Fibroblast of lung (primary cell): ENCODE results near the gene SPTAN1. TPM values are rescaled to one million over a fixed set of nuclear protein-coding genes. Genes with fewer than 3 reads are reported as not detected.

Source experiments
- DNase-seq, 2 donors: peaks; one replicate each; pipeline versions ENCODE4 v3.0.0 to v3.0.0-alpha.2; 2010; ENCODE audit warnings: low read depth in 2 of 2
- H2AFZ ChIP-seq: 2 replicates; pipeline ENCODE4 v1.5.1; 2012; ENCODE audit warnings: low read length, control low read depth, inconsistent platforms
- H3K27ac ChIP-seq: 2 replicates; pipeline ENCODE4 v1.5.1; 2011; ENCODE audit warnings: low read length, control low read depth; ENCODE audit not compliant: insufficient read depth
- H3K27me3 ChIP-seq: 2 replicates; pipeline ENCODE4 v1.5.1; 2011; ENCODE audit warnings: mild to moderate bottlenecking, low read length; ENCODE audit not compliant: control insufficient read depth, insufficient read depth
- H3K36me3 ChIP-seq: 2 replicates; pipeline ENCODE4 v1.5.1; 2011; ENCODE audit warnings: low read length; ENCODE audit not compliant: control insufficient read depth, insufficient read depth
- H3K4me1 ChIP-seq: 2 replicates; pipeline ENCODE4 v1.5.1; 2011; ENCODE audit warnings: low read length; ENCODE audit not compliant: control insufficient read depth, insufficient read depth; ENCODE audit errors: extremely low read depth
- H3K4me2 ChIP-seq: 2 replicates; pipeline ENCODE4 v1.5.1; 2011; ENCODE audit warnings: low read length, control low read depth; ENCODE audit not compliant: insufficient read depth; ENCODE audit errors: extremely low read depth
- H3K4me3 ChIP-seq, 4 experiments: fragments of 200-600 bp in 1 of 4; sonication (generic) in 1 of 4; replicated peaks in 1 of 4; 2 replicates each; pipeline ENCODE4 v1.5.1; 2011 to 2016; ENCODE audit warnings: low read length in 4 of 4, low read depth in 3 of 4, mild to moderate bottlenecking in 3 of 4, control low read depth in 2 of 4, inconsistent platforms in 1 of 4, mixed read lengths in 1 of 4; ENCODE audit not compliant: insufficient read depth in 1 of 4; ENCODE audit errors: control extremely low read depth in 1 of 4
- H3K79me2 ChIP-seq: 2 replicates; pipeline ENCODE4 v1.5.1; 2012; ENCODE audit warnings: mild to moderate bottlenecking, low read length, inconsistent platforms; ENCODE audit not compliant: control insufficient read depth, insufficient read depth
- H3K9ac ChIP-seq: 2 replicates; pipeline ENCODE4 v1.5.1; 2011; ENCODE audit warnings: mild to moderate bottlenecking, low read length, control low read depth; ENCODE audit not compliant: insufficient read depth
- H3K9me3 ChIP-seq: 2 replicates; pipeline ENCODE4 v1.5.1; 2012; ENCODE audit warnings: low read depth, low read length; ENCODE audit not compliant: control insufficient read depth, insufficient read depth
- H4K20me1 ChIP-seq: 2 replicates; pipeline ENCODE4 v1.5.1; 2011; ENCODE audit warnings: low read length; ENCODE audit not compliant: control insufficient read depth, insufficient read depth; ENCODE audit errors: extremely low read depth
- EZH2 ChIP-seq: IDR thresholded peaks from 2 replicates; pipeline ENCODE4 v1.5.1; 2012; ENCODE audit warnings: low read length, control low read depth, mild to moderate bottlenecking; ENCODE audit errors: missing control alignments
- polyA plus RNA-seq, 2 donors: library from polyadenylated mRNA; depleted of rRNA in 1 of 2; stranded (reverse) in 1 of 2; unstranded in 1 of 2; fragments of >200 nt; gene quantifications; 2 replicates each; pipeline ENCODE4 v1.2.1, GENCODE V29; 2011 to 2012; ENCODE audit warnings: missing spikeins in 1 of 2
- total RNA-seq: library from RNA; depleted of rRNA; stranded (reverse); fragments of >200 nt; gene quantifications from 2 replicates; pipeline ENCODE4 v1.2.1, GENCODE V29; 2014
- TF ChIP-seq, protein P1 (sequence below), 2 donors: IDR thresholded peaks in 1 of 2; conservative IDR thresholded peaks in 1 of 2; 1 replicate in 1 of 2; 2 replicates in 1 of 2; pipeline ENCODE4 v1.5.1; 2011 to 2012; ENCODE audit warnings: low read length in 2 of 2, control low read depth in 1 of 2, inconsistent platforms in 1 of 2, low read depth in 1 of 2, mild to moderate bottlenecking in 1 of 2

The SPTAN1 gene
- total and polyA plus RNA-seq, 2 donors (not counting 1 experiment from before 2014, with no cell fraction given), result 189 to 518 TPM

DNA sequence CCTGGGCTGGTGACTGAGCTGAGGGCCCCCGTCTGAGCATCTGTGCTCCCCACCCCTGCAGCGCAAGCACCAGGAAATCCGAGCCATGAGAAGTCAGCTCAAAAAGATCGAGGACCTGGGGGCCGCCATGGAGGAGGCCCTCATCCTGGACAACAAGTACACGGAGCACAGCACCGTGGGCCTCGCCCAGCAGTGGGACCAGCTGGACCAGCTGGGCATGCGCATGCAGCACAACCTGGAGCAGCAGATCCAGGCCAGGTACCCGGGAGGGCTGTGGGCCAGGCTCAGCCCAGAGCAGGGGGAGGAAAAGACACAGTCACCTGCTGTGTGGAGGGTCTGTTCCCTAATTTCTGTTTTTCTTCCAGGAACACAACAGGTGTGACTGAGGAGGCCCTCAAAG is 79.7 kb downstream of the SPTAN1 start:
- DNase-seq, result no peak
- H3K36me3 ChIP-seq, result peaks cover 56% of the 10 kb centered on the region

DNA sequence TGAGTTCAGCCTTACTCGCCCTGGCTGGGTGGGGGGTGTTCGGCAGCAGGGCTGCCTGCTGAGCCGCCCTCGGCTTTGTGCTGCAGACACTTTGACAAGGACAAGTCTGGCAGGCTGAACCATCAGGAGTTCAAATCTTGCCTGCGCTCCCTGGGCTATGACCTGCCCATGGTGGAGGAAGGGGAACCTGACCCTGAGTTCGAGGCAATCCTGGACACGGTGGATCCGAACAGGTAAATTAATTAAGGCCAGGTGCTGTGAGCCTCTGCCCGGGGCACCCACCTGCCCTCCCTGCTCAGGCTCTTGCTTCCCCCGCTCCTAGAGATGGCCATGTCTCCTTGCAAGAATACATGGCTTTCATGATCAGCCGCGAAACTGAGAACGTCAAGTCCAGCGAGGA is 80.1 kb downstream of the SPTAN1 start:
- no peaks in the 10 kb centered on the region for H4K20me1 ChIP-seq
- TF ChIP-seq, protein P1, sequence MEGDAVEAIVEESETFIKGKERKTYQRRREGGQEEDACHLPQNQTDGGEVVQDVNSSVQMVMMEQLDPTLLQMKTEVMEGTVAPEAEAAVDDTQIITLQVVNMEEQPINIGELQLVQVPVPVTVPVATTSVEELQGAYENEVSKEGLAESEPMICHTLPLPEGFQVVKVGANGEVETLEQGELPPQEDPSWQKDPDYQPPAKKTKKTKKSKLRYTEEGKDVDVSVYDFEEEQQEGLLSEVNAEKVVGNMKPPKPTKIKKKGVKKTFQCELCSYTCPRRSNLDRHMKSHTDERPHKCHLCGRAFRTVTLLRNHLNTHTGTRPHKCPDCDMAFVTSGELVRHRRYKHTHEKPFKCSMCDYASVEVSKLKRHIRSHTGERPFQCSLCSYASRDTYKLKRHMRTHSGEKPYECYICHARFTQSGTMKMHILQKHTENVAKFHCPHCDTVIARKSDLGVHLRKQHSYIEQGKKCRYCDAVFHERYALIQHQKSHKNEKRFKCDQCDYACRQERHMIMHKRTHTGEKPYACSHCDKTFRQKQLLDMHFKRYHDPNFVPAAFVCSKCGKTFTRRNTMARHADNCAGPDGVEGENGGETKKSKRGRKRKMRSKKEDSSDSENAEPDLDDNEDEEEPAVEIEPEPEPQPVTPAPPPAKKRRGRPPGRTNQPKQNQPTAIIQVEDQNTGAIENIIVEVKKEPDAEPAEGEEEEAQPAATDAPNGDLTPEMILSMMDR (conservative IDR thresholded peaks at IDR 0.05 in 1 of 2, IDR thresholded peaks at IDR 0.05 in 1 of 2; ENCODE audit: low read depth in 1 of 2, low read length in 2 of 2), result no peak
- no peak for TF ChIP-seq EZH2

More for the DNA sequence above, 79.7 kb downstream of the SPTAN1 start:
- Histone ChIP-seq H3K4me1 (peaks cover 17% of the 10 kb centered on the region), H3K79me2 (no peaks in the 10 kb centered on the region), H3K4me3 (no peak overlapping the region), H3K27ac (no peak overlapping the region), H3K9ac (no peak overlapping the region), H3K4me2 (no peak overlapping the region), H2AFZ (no peak overlapping the region), H3K9me3 (no peaks in the 10 kb centered on the region), H4K20me1 (no peaks in the 10 kb centered on the region), H3K27me3 (no peaks in the 10 kb centered on the region)
- no peak for TF ChIP-seq EZH2
- TF ChIP-seq, protein P1 (conservative IDR thresholded peaks at IDR 0.05 in 1 of 2, IDR thresholded peaks at IDR 0.05 in 1 of 2; ENCODE audit: low read depth in 1 of 2, low read length in 2 of 2), result no peak

DNA sequence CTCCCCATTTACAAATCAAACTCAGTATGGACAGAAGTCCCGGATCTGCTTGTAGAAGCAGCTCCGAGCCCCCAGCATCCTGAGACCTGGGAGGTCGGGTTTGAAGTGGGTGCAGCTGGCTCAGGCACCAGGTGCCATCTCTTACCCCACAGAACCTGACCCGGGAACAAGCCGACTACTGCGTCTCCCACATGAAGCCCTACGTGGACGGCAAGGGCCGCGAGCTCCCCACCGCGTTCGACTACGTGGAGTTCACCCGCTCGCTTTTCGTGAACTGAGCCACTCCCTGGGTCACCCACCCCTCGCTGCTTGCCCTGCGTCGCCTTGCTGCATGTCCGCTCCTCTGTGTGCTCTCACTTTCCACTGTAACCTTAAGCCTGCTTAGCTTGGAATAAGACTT is 80.7 kb downstream of the SPTAN1 start:
- H3K27ac ChIP-seq, result no peak overlapping the region
- TF ChIP-seq, protein P1 (conservative IDR thresholded peaks at IDR 0.05 in 1 of 2, IDR thresholded peaks at IDR 0.05 in 1 of 2; ENCODE audit: low read depth in 1 of 2, low read length in 2 of 2), result no peak
- no peak for TF ChIP-seq EZH2
- H3K79me2 ChIP-seq, result no peaks in the 10 kb centered on the region
- H4K20me1 ChIP-seq, result no peaks in the 10 kb centered on the region
- no peaks in the 10 kb centered on the region for H3K27me3 ChIP-seq
- no peaks in the 10 kb centered on the region for H3K9me3 ChIP-seq
- H3K9ac ChIP-seq, result no peak overlapping the region
- DNase-seq, result no peak
- H3K4me2 ChIP-seq, result no peak overlapping the region
- H3K36me3 ChIP-seq, result peaks cover 48% of the 10 kb centered on the region
- no peak overlapping the region for H3K4me3 ChIP-seq
- H2AFZ ChIP-seq, result no peak overlapping the region
- H3K4me1 ChIP-seq, result peaks cover 14% of the 10 kb centered on the region

More for the DNA sequence above, 80.1 kb downstream of the SPTAN1 start:
- no peak overlapping the region for H2AFZ ChIP-seq
- peaks cover 17% of the 10 kb centered on the region for H3K4me1 ChIP-seq
- H3K4me3 ChIP-seq, result no peak overlapping the region
- peaks cover 53% of the 10 kb centered on the region for H3K36me3 ChIP-seq
- no peak for DNase-seq
- no peak overlapping the region for H3K9ac ChIP-seq
- H3K79me2 ChIP-seq, result no peaks in the 10 kb centered on the region
- no peaks in the 10 kb centered on the region for H3K9me3 ChIP-seq
- H3K4me2 ChIP-seq, result no peak overlapping the region
- H3K27me3 ChIP-seq, result no peaks in the 10 kb centered on the region
- no peak overlapping the region for H3K27ac ChIP-seq
